Astrocyte (in vitro differentiated cells and primary cell): ENCODE results near the gene CEACAM1. TPM values are rescaled to one million over a fixed set of nuclear protein-coding genes. Genes with fewer than 3 reads are reported as not detected.

Experiments used
- DNase-seq: peaks from one replicate; pipeline ENCODE4 v3.0.0-alpha.2; 2010; ENCODE audit warnings: low read depth
- FAIRE-seq: peaks from 2 replicates; lab custom pipeline; 2011; peaks lifted over from hg19 to GRCh38; lab: Jason Lieb, UNC
- H2AFZ ChIP-seq: 2 replicates; pipeline ENCODE4 v1.6.0; 2012; ENCODE audit warnings: low read depth, low read length, inconsistent platforms
- H3K27ac ChIP-seq: 2 replicates; pipeline ENCODE4 v1.5.1; 2011; ENCODE audit warnings: low read depth, low read length, inconsistent platforms
- H3K27me3 ChIP-seq: 2 replicates; pipeline ENCODE4 v1.6.0; 2011; ENCODE audit warnings: low read length, inconsistent platforms; ENCODE audit not compliant: insufficient read depth
- H3K36me3 ChIP-seq: 2 replicates; pipeline ENCODE4 v1.5.1; 2011; ENCODE audit warnings: low read length, inconsistent platforms; ENCODE audit not compliant: insufficient read depth
- H3K4me1 ChIP-seq: 2 replicates; pipeline ENCODE4 v1.5.1; 2011; ENCODE audit warnings: low read length, inconsistent platforms; ENCODE audit not compliant: insufficient read depth
- H3K4me2 ChIP-seq: 2 replicates; pipeline ENCODE4 v1.6.0; 2012; ENCODE audit warnings: low read length, inconsistent platforms
- H3K4me3 ChIP-seq: 2 replicates; pipeline ENCODE4 v1.5.1; 2011; ENCODE audit warnings: low read depth, mild to moderate bottlenecking, low read length, inconsistent platforms; ENCODE audit not compliant: insufficient read depth
- H3K79me2 ChIP-seq: 2 replicates; pipeline ENCODE4 v1.6.0; 2012; ENCODE audit warnings: mild to moderate bottlenecking, low read length, inconsistent platforms; ENCODE audit not compliant: insufficient read depth
- H3K9ac ChIP-seq: 2 replicates; pipeline ENCODE4 v1.6.0; 2012; ENCODE audit warnings: mild to moderate bottlenecking, low read length, inconsistent platforms
- H3K9me3 ChIP-seq: 2 replicates; pipeline ENCODE4 v1.5.1; 2012; ENCODE audit warnings: low read depth, mild to moderate bottlenecking, low read length, inconsistent platforms; ENCODE audit not compliant: insufficient read depth
- H4K20me1 ChIP-seq: 2 replicates; pipeline ENCODE4 v1.6.0; 2012; ENCODE audit warnings: low read length, inconsistent platforms; ENCODE audit not compliant: insufficient read depth
- H3K27ac Mint-ChIP-seq: one replicate; pipeline ENCODE4 v1.8.0; 2021; ENCODE audit warnings: mild to moderate bottlenecking, mixed read lengths; ENCODE audit not compliant: unreplicated experiment
- H3K27me3 Mint-ChIP-seq: one replicate; pipeline ENCODE4 v1.8.0; 2021; ENCODE audit warnings: low read depth, mixed read lengths; ENCODE audit not compliant: unreplicated experiment
- H3K36me3 Mint-ChIP-seq: one replicate; pipeline ENCODE4 v1.8.0; 2021; ENCODE audit warnings: low read depth, mixed read lengths; ENCODE audit not compliant: unreplicated experiment
- H3K4me1 Mint-ChIP-seq: one replicate; pipeline ENCODE4 v1.8.0; 2021; ENCODE audit warnings: low read depth, mixed read lengths; ENCODE audit not compliant: unreplicated experiment
- H3K4me3 Mint-ChIP-seq: one replicate; pipeline ENCODE4 v1.8.0; 2021; ENCODE audit warnings: mild to moderate bottlenecking, moderate library complexity, mixed read lengths; ENCODE audit not compliant: unreplicated experiment
- H3K9me3 Mint-ChIP-seq: one replicate; pipeline ENCODE4 v1.8.0; 2021; ENCODE audit warnings: mild to moderate bottlenecking, mixed read lengths; ENCODE audit not compliant: unreplicated experiment
- EZH2 ChIP-seq: IDR thresholded peaks from 2 replicates; pipeline ENCODE4 v1.6.1; 2012; ENCODE audit warnings: mild to moderate bottlenecking, low read length, inconsistent platforms; ENCODE audit not compliant: insufficient read depth
- total RNA-seq: library from RNA; stranded (reverse); gene quantifications from 2 replicates; pipeline ENCODE4 v1.2.1, GENCODE V29; 2021
- TF ChIP-seq, protein P1 (sequence below): IDR thresholded peaks from 2 replicates; pipeline ENCODE4 v1.5.1; 2011; ENCODE audit warnings: low read depth, mild to moderate bottlenecking, inconsistent platforms, low read length, moderate library complexity; ENCODE audit not compliant: insufficient read depth

Gene CEACAM1
- total RNA-seq, 1 donor from 2014 or later: 1.1 TPM

DNA sequence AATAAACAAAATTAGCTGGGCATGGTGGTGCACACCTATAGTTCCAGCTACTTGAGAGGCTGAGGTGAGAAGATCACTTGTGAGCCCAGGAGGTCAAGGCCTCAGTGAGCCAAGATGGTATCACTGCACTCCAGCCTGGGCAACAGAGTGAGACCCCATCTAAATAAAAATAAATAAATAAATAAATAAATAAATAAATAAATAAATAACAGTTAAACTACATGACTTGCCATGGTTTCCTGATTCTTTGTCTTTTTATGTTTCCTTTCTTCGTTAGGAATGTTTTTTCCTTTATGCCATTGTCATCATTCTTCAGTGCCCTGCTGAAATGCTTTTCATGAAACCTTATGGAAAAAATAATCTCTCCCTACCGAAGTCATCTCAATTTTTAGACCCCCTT lies 50.3 kb downstream of the CEACAM1 start:
- no peaks in the 10 kb centered on the region for H4K20me1 ChIP-seq
- peaks cover 2% of the 10 kb centered on the region for H3K36me3 Mint-ChIP-seq
- no peaks in the 10 kb centered on the region for H3K9me3 Mint-ChIP-seq

DNA sequence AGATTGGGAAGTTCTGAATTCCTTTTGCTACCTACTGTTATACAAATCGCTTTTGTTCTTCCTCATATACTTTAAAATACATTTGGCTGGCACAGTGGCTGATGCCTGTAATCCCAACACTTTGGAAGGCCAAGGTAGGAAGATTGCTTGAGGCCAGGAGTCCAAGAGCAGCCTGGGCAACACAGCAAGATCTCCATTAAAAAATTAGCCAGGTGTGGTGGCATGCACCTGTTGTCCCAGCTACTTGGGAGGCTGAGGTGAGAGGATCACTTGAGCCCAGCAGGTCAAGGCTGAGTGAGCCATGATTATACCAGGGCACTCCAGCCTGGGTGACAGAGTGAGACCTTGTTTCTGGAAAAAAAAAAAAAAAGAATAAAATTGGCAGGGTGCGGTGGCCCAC lies 51.2 kb downstream of the CEACAM1 start:
- Histone ChIP-seq H3K9ac (no peak overlapping the region), H3K4me3 (no peak overlapping the region), H3K27me3 (peaks cover 6% of the 10 kb centered on the region), H2AFZ (no peak overlapping the region), H3K9me3 (no peaks in the 10 kb centered on the region), H3K4me1 (no peaks in the 10 kb centered on the region), H3K27ac (no peak overlapping the region), H4K20me1 (no peaks in the 10 kb centered on the region), H3K36me3 (no peaks in the 10 kb centered on the region), H3K4me2 (no peak overlapping the region), H3K79me2 (no peaks in the 10 kb centered on the region)
- peaks cover 14% of the 10 kb centered on the region for H3K27me3 Mint-ChIP-seq
- peaks cover 3% of the 10 kb centered on the region for H3K4me1 Mint-ChIP-seq
- DNase-seq (no peak), FAIRE-seq (no peak)
- no peak overlapping the region for H3K4me3 Mint-ChIP-seq
- H3K36me3 Mint-ChIP-seq: peaks cover 2% of the 10 kb centered on the region
- no peaks in the 10 kb centered on the region for H3K9me3 Mint-ChIP-seq
- H3K27ac Mint-ChIP-seq: no peak overlapping the region
- no peak for TF ChIP-seq EZH2
- TF ChIP-seq, protein P1, sequence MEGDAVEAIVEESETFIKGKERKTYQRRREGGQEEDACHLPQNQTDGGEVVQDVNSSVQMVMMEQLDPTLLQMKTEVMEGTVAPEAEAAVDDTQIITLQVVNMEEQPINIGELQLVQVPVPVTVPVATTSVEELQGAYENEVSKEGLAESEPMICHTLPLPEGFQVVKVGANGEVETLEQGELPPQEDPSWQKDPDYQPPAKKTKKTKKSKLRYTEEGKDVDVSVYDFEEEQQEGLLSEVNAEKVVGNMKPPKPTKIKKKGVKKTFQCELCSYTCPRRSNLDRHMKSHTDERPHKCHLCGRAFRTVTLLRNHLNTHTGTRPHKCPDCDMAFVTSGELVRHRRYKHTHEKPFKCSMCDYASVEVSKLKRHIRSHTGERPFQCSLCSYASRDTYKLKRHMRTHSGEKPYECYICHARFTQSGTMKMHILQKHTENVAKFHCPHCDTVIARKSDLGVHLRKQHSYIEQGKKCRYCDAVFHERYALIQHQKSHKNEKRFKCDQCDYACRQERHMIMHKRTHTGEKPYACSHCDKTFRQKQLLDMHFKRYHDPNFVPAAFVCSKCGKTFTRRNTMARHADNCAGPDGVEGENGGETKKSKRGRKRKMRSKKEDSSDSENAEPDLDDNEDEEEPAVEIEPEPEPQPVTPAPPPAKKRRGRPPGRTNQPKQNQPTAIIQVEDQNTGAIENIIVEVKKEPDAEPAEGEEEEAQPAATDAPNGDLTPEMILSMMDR: no peak

More for the DNA sequence above, 50.3 kb downstream of the CEACAM1 start:
- FAIRE-seq (no peak), DNase-seq (no peak)
- H3K27me3 ChIP-seq: peaks cover 5% of the 10 kb centered on the region
- no peak overlapping the region for H3K27ac ChIP-seq
- Mint-ChIP-seq H3K4me3 (no peak overlapping the region), H3K27me3 (peaks cover 6% of the 10 kb centered on the region), H3K4me1 (peaks cover 3% of the 10 kb centered on the region), H3K27ac (no peak overlapping the region)
- no peak overlapping the region for H3K4me2 ChIP-seq
- TF ChIP-seq, protein P1: no peak
- TF ChIP-seq EZH2: no peak
- H3K9me3 ChIP-seq: no peaks in the 10 kb centered on the region
- H3K9ac ChIP-seq: no peak overlapping the region
- no peaks in the 10 kb centered on the region for H3K79me2 ChIP-seq
- no peaks in the 10 kb centered on the region for H3K4me1 ChIP-seq
- no peaks in the 10 kb centered on the region for H3K36me3 ChIP-seq
- no peak overlapping the region for H2AFZ ChIP-seq
- H3K4me3 ChIP-seq: no peak overlapping the region

DNA sequence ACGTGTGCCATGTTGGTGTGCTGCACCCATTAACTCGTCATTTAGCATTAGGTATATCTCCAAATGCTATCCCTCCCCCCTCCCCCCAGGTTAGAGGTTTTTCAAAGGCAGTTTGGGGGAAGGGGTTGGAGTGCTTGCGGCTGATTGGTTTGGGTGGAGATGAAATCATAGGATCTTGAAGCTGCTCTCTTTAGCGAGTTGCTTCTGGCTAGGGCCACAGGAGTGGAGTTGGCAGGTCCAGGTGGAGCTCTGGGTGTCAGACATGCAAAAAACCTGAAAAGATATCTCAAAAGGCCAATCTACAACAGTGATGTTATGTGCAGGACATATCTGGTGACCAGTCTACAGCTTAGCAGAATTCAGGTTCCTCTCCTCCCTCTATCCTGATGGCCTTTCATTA lies 52.9 kb downstream of the CEACAM1 start:
- no peaks in the 10 kb centered on the region for H3K4me1 ChIP-seq
- H3K27ac ChIP-seq: no peak overlapping the region
- Mint-ChIP-seq H3K9me3 (no peaks in the 10 kb centered on the region), H3K27me3 (peaks cover 15% of the 10 kb centered on the region), H3K4me1 (peaks cover 3% of the 10 kb centered on the region), H3K36me3 (peaks cover 2% of the 10 kb centered on the region), H3K27ac (no peak overlapping the region), H3K4me3 (no peak overlapping the region)
- H3K9ac ChIP-seq: no peak overlapping the region
- DNase-seq (no peak), FAIRE-seq (no peak)
- no peaks in the 10 kb centered on the region for H3K9me3 ChIP-seq
- no peaks in the 10 kb centered on the region for H3K36me3 ChIP-seq
- H3K27me3 ChIP-seq: peaks cover 6% of the 10 kb centered on the region
- H4K20me1 ChIP-seq: no peaks in the 10 kb centered on the region
- TF ChIP-seq, protein P1: no peak
- no peak for TF ChIP-seq EZH2
- H3K4me2 ChIP-seq: no peak overlapping the region
- H3K79me2 ChIP-seq: no peaks in the 10 kb centered on the region
- H3K4me3 ChIP-seq: no peak overlapping the region
- no peak overlapping the region for H2AFZ ChIP-seq
